ENCODE measurements around the gene MAGEB16. TPM values are rescaled to one million over a fixed set of nuclear protein-coding genes. Genes with fewer than 3 reads are reported as not detected.

Gene MAGEB16
- total RNA-seq, 2 donors from 2014 or later = not detected

DNA sequence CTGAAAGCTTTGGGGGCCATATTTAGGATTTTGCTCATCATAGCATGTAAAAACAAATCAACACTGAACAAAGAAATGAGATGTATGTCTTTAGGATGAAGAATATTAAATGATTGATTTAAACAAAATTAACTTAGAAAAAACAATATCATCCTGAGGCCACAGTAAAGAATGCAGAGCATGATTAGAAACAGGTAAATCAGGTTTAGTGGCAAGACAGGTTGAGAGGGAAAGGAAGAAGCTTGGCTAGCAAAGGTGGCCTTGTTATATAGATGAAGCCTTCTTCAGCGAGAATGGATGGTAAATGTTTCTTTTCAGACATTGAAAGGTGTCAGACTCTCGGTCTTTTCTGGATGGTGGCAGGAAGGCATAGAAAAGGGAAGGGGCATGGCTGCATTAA lies 11.9 kb upstream of the MAGEB16 start:
- H3K27me3 ChIP-seq (ENCODE audit: control insufficient read depth, insufficient read depth, low read length, poor library complexity, severe bottlenecking) = no peaks in the 10 kb centered on the region
- H3K4me3 ChIP-seq (ENCODE audit: low read length) = no peak overlapping the region
- TF ChIP-seq, protein P1, sequence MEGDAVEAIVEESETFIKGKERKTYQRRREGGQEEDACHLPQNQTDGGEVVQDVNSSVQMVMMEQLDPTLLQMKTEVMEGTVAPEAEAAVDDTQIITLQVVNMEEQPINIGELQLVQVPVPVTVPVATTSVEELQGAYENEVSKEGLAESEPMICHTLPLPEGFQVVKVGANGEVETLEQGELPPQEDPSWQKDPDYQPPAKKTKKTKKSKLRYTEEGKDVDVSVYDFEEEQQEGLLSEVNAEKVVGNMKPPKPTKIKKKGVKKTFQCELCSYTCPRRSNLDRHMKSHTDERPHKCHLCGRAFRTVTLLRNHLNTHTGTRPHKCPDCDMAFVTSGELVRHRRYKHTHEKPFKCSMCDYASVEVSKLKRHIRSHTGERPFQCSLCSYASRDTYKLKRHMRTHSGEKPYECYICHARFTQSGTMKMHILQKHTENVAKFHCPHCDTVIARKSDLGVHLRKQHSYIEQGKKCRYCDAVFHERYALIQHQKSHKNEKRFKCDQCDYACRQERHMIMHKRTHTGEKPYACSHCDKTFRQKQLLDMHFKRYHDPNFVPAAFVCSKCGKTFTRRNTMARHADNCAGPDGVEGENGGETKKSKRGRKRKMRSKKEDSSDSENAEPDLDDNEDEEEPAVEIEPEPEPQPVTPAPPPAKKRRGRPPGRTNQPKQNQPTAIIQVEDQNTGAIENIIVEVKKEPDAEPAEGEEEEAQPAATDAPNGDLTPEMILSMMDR (conservative IDR thresholded peaks at IDR 0.05) = no peak
- no peak for DNase-seq
- no peak overlapping the region for H3K27ac Mint-ChIP-seq
- H3K4me1 ChIP-seq (ENCODE audit: control insufficient read depth, insufficient read depth, low read length) = no peaks in the 10 kb centered on the region
- H3K4me1 Mint-ChIP-seq = no peaks in the 10 kb centered on the region
- no peaks in the 10 kb centered on the region for H3K36me3 Mint-ChIP-seq (ENCODE audit: low read depth)
- peaks cover 7% of the 10 kb centered on the region for H3K9me3 ChIP-seq (ENCODE audit: control insufficient read depth, low read length)
- H3K4me3 Mint-ChIP-seq = no peak overlapping the region
- no peak overlapping the region for H3K27ac ChIP-seq (ENCODE audit: low read depth, low read length)
- H3K9me3 Mint-ChIP-seq = peaks cover 49% of the 10 kb centered on the region
- H3K27me3 Mint-ChIP-seq (ENCODE audit: insufficient read depth) = no peaks in the 10 kb centered on the region
- WGBS, 2 experiments (ENCODE audit: insufficient coverage in 1 of 2, insufficient read length in 1 of 2) = 100% methylated on average over 2 of the region's 2 CpGs; no CpG with 5 or more reads in 1 of the 2 experiments
- no peaks in the 10 kb centered on the region for H3K36me3 ChIP-seq (ENCODE audit: control insufficient read depth, insufficient read depth, low read length)
- H3K9ac ChIP-seq (ENCODE audit: extremely low read depth, low read length, poor library complexity, severe bottlenecking) = no peak overlapping the region

DNA sequence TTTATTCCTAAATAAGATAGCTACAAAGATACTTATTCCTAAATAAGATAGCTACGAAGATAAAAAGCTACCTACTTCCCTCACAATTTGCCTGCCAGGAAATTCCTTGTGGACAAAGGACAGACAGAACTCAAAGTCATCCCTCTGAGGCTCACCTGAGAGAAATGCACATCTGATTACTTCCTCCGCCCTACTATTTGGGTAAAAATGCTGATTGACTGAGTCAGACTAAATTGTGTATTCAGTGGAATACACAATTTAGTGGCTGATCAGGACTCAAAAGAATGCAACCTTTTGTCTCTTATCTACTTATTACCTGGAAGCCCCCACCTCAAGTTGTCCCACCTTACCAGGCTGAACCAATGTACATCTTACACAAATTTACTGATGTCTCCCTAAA lies 10.3 kb upstream of the MAGEB16 start:
- no peaks in the 10 kb centered on the region for H3K4me1 Mint-ChIP-seq
- H3K4me3 Mint-ChIP-seq = no peak overlapping the region
- peak overlapping the region; percentile 87 for H3K27ac Mint-ChIP-seq
- TF ChIP-seq, protein P1 (conservative IDR thresholded peaks at IDR 0.05) = no peak
- no peak overlapping the region for H3K9ac ChIP-seq (ENCODE audit: extremely low read depth, low read length, poor library complexity, severe bottlenecking)
- H3K9me3 ChIP-seq (ENCODE audit: control insufficient read depth, low read length) = peaks cover 7% of the 10 kb centered on the region
- no peak overlapping the region for H3K27ac ChIP-seq (ENCODE audit: low read depth, low read length)
- no peaks in the 10 kb centered on the region for H3K27me3 ChIP-seq (ENCODE audit: control insufficient read depth, insufficient read depth, low read length, poor library complexity, severe bottlenecking)
- 73% methylated on average over 2 of the region's 2 CpGs; no CpG with 5 or more reads in 1 of the 2 experiments for WGBS, 2 experiments (ENCODE audit: insufficient coverage in 1 of 2, insufficient read length in 1 of 2)
- no peak overlapping the region for H3K4me3 ChIP-seq (ENCODE audit: low read length)
- no peaks in the 10 kb centered on the region for H3K36me3 Mint-ChIP-seq (ENCODE audit: low read depth)
- no peaks in the 10 kb centered on the region for H3K4me1 ChIP-seq (ENCODE audit: control insufficient read depth, insufficient read depth, low read length)
- H3K9me3 Mint-ChIP-seq = peaks cover 48% of the 10 kb centered on the region
- no peaks in the 10 kb centered on the region for H3K27me3 Mint-ChIP-seq (ENCODE audit: insufficient read depth)
- no peak for DNase-seq
- H3K36me3 ChIP-seq (ENCODE audit: control insufficient read depth, insufficient read depth, low read length) = no peaks in the 10 kb centered on the region

DNA sequence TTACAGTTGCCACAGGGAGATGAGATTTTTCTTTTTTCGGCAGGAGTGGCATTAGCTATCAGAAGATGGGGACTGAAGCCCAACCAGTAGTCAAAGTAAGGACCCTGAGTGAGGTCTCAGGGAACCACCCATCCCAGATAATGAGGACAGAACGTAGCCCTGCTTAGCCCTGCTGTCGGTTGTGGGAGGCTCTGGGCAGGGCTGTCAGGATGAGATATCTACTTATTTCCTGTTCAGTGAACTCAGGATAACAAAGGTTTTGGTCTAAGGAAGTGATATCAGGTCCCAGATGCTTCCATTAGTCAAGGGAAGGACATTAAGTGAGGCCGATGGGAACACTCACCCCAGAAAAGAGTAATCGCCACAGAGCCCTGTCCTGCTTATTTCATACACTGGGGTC lies 2.3 kb downstream of the MAGEB16 start:
- WGBS, 2 experiments (ENCODE audit: insufficient coverage in 1 of 2, insufficient read length in 1 of 2) = 93% methylated on average over 5 of the region's 5 CpGs; no CpG with 5 or more reads in 1 of the 2 experiments
- Mint-ChIP-seq H3K4me1 (no peaks in the 10 kb centered on the region), H3K27me3 (ENCODE audit: insufficient read depth) (peaks cover 1% of the 10 kb centered on the region), H3K4me3 (no peak overlapping the region), H3K36me3 (ENCODE audit: low read depth) (peaks cover 2% of the 10 kb centered on the region), H3K9me3 (peaks cover 61% of the 10 kb centered on the region), H3K27ac (no peak overlapping the region)
- no peaks in the 10 kb centered on the region for H3K9me3 ChIP-seq (ENCODE audit: control insufficient read depth, low read length)
- TF ChIP-seq, protein P1 (conservative IDR thresholded peaks at IDR 0.05) = no peak
- no peaks in the 10 kb centered on the region for H3K27me3 ChIP-seq (ENCODE audit: control insufficient read depth, insufficient read depth, low read length, poor library complexity, severe bottlenecking)
- H3K36me3 ChIP-seq (ENCODE audit: control insufficient read depth, insufficient read depth, low read length) = no peaks in the 10 kb centered on the region
- no peak overlapping the region for H3K4me3 ChIP-seq (ENCODE audit: low read length)
- no peaks in the 10 kb centered on the region for H3K4me1 ChIP-seq (ENCODE audit: control insufficient read depth, insufficient read depth, low read length)
- H3K27ac ChIP-seq (ENCODE audit: low read depth, low read length) = no peak overlapping the region
- H3K9ac ChIP-seq (ENCODE audit: extremely low read depth, low read length, poor library complexity, severe bottlenecking) = no peak overlapping the region
- DNase-seq = no peak
